ENCODE measurements around the gene PCGF3.
"Not testable (repeated sequence)": the region's sequence is repeated elsewhere in the genome, so short reads cannot be mapped to it uniquely, and the experiment has no call there.

PCGF3 gene

DNA sequence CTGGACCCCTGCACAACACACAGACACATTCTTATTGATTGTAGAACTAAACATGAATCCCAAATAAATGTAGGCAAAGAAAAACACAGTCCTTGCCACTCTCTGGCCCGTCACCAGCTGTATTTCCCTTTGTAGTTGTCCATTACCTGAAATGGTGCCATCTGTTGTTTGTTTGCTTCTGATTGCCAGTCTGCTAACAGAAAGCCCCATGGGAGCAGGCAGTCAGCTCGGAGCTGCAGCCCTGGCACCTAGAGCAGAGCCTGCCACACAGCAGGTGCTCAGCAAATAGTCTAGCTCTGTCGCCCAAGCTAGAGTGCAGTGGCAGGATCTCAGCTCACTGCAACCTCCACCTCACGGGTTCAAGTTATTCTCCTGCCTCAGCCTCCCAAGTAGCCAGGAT lies 91.4 kb downstream of the PCGF3 start:
- Histone ChIP-seq H3K4me3 (ENCODE audit: low read length in 2 of 2) (no peak overlapping the region), H3K4me1 (ENCODE audit: control insufficient read depth in 2 of 2, insufficient read depth in 2 of 2, low read length in 2 of 2) (peaks cover 7 to 13% of the 10 kb centered on the region in 2 donors), H3K9ac (ENCODE audit: low read depth in 1 of 2, low read length in 2 of 2) (no peak overlapping the region), H3K9me3 (ENCODE audit: control insufficient read depth in 2 of 2, low read length in 2 of 2) (no peaks in the 10 kb centered on the region), H3K27me3 (ENCODE audit: control insufficient read depth in 2 of 2, insufficient read depth in 2 of 2, low read length in 2 of 2) (peaks cover 28 to 31% of the 10 kb centered on the region in 2 donors), H3K27ac (ENCODE audit: low read depth in 2 of 2, low read length in 2 of 2) (no peak overlapping the region), H3K36me3 (ENCODE audit: control insufficient read depth in 2 of 2, insufficient read depth in 2 of 2, low read length in 2 of 2) (no peaks in the 10 kb centered on the region)

DNA sequence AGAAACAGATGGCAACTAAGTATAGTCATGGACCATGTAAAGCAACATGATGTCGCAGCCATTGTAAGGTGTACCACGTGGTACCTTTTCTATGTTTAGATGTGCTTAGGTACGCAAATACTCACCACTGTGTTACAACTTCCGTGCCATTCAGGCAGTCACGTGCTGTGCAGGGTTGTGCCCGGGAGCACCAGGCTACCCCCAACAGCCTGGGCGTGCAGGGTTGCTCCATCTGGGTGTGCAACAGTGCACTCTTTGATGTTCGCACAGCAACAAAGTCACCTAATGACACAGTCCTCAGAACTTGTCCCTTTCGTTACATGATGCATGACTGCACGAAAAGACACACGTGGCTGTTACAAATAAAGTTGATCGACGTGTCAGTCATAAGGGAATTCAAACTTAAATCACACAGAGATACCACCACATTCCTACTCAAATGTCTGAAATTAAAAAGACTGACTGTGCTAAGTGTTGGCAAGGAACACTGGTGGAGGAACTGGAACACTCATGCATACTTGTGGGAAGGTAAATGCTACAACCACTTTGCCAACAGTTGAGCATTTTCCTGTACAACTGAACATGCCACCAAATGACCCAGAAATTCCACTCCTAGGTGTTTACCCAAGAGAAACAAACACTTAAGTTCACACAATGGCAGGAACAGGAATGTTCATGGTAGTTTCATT lies 95.9 kb downstream of the PCGF3 start:
- H3K27ac ChIP-seq (ENCODE audit: low read depth in 2 of 2, low read length in 2 of 2) = no peak overlapping the region
- H3K4me1 ChIP-seq (ENCODE audit: control insufficient read depth in 2 of 2, insufficient read depth in 2 of 2, low read length in 2 of 2) = peaks cover 3 to 5% of the 10 kb centered on the region in 2 donors
- peaks cover 0 to 2% of the 10 kb centered on the region in 2 donors for H3K27me3 ChIP-seq (ENCODE audit: control insufficient read depth in 2 of 2, insufficient read depth in 2 of 2, low read length in 2 of 2)
- no peaks in the 10 kb centered on the region for H3K9me3 ChIP-seq (ENCODE audit: control insufficient read depth in 2 of 2, low read length in 2 of 2)
- H3K9ac ChIP-seq (ENCODE audit: low read depth in 1 of 2, low read length in 2 of 2) = no peak overlapping the region
- no peaks in the 10 kb centered on the region for H3K36me3 ChIP-seq (ENCODE audit: control insufficient read depth in 2 of 2, insufficient read depth in 2 of 2, low read length in 2 of 2)
- no peak overlapping the region for H3K4me3 ChIP-seq (ENCODE audit: low read length in 2 of 2)

DNA sequence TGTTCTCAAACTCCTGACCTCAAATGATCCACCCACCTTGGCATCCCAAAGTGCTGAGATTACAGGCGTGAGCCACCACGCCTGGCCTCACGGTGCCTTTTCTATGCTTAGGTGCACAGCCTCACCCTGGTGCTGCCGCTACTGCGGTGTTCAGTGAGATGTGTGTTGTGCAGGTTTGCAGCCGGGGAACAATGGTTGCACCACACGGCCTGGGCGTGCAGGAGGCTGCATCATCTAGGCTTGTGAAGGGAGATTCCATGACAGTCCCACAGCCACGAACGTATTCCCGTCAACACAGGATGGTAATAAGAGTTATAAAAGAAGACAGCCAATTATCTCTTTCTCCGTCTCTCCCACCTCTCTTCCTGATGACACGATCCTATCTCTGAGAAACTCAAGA lies 98.3 kb downstream of the PCGF3 start:
- H3K27ac ChIP-seq (ENCODE audit: low read depth in 2 of 2, low read length in 2 of 2) = no peak overlapping the region
- H3K9ac ChIP-seq (ENCODE audit: low read depth in 1 of 2, low read length in 2 of 2) = no peak overlapping the region
- H3K36me3 ChIP-seq (ENCODE audit: control insufficient read depth in 2 of 2, insufficient read depth in 2 of 2, low read length in 2 of 2) = no peaks in the 10 kb centered on the region
- H3K9me3 ChIP-seq (ENCODE audit: control insufficient read depth in 2 of 2, low read length in 2 of 2) = no peaks in the 10 kb centered on the region
- H3K4me3 ChIP-seq (ENCODE audit: low read length in 2 of 2) = no peak overlapping the region
- H3K4me1 ChIP-seq (ENCODE audit: control insufficient read depth in 2 of 2, insufficient read depth in 2 of 2, low read length in 2 of 2) = peaks cover 3 to 4% of the 10 kb centered on the region in 2 donors
- H3K27me3 ChIP-seq (ENCODE audit: control insufficient read depth in 2 of 2, insufficient read depth in 2 of 2, low read length in 2 of 2) = peaks cover 0 to 2% of the 10 kb centered on the region in 2 donors

DNA sequence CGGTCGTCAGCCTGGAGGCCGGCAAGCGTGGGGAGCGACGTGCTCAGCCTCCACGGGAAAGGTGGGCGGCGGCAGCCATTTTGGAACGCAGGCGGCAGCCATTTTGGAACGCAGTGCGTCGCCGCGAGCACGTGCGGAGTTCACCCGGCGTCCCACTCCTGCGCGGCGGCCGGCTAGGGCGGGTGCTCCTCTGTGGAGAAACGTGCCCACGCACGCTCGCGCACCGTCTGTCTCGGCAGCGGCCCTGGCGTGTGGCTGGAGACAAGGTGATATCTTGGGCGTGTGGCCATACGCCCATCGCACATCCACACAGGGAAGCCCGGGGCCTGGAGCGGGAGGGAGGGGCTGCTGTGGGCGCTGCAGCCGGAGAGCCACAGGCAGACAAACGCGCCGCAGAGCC lies 99.2 kb downstream of the PCGF3 start:
- no peaks in the 10 kb centered on the region for H3K4me1 ChIP-seq (ENCODE audit: control insufficient read depth in 2 of 2, insufficient read depth in 2 of 2, low read length in 2 of 2)
- no peaks in the 10 kb centered on the region for H3K36me3 ChIP-seq (ENCODE audit: control insufficient read depth in 2 of 2, insufficient read depth in 2 of 2, low read length in 2 of 2)
- peaks cover 0 to 2% of the 10 kb centered on the region in 2 donors for H3K27me3 ChIP-seq (ENCODE audit: control insufficient read depth in 2 of 2, insufficient read depth in 2 of 2, low read length in 2 of 2)

DNA sequence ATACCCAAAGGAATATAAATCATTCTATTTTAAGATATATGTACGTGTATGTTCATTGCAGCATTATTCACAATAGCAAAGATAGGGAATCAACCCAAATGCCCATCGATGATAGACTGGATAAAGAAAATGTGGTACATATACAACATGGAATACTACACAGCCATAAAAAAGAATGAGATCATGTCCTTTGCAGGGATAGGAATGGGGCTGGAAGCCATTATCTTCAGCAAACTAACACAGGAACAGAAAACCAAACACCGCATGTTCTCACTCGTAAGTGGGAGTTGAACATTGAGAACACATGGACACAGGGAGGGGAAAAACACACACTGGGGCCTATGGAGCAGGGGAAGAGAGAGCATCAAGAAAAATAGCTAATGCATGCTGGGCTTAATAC lies 101.3 kb downstream of the PCGF3 start:
- H3K36me3 ChIP-seq (ENCODE audit: control insufficient read depth in 2 of 2, insufficient read depth in 2 of 2, low read length in 2 of 2); H3K27ac ChIP-seq (ENCODE audit: low read depth in 2 of 2, low read length in 2 of 2); H3K27me3 ChIP-seq (ENCODE audit: control insufficient read depth in 2 of 2, insufficient read depth in 2 of 2, low read length in 2 of 2); H3K4me3 ChIP-seq (ENCODE audit: low read length in 2 of 2); H3K4me1 ChIP-seq (ENCODE audit: control insufficient read depth in 2 of 2, insufficient read depth in 2 of 2, low read length in 2 of 2); H3K9ac ChIP-seq (ENCODE audit: low read depth in 1 of 2, low read length in 2 of 2); H3K9me3 ChIP-seq (ENCODE audit: control insufficient read depth in 2 of 2, low read length in 2 of 2): not testable (repeated sequence)

More for the DNA sequence above, 99.2 kb downstream of the PCGF3 start:
- H3K4me3 ChIP-seq (ENCODE audit: low read length in 2 of 2) = no peak overlapping the region
- H3K9ac ChIP-seq (ENCODE audit: low read depth in 1 of 2, low read length in 2 of 2) = no peak overlapping the region
- no peaks in the 10 kb centered on the region for H3K9me3 ChIP-seq (ENCODE audit: control insufficient read depth in 2 of 2, low read length in 2 of 2)
- H3K27ac ChIP-seq (ENCODE audit: low read depth in 2 of 2, low read length in 2 of 2) = no peak overlapping the region

DNA sequence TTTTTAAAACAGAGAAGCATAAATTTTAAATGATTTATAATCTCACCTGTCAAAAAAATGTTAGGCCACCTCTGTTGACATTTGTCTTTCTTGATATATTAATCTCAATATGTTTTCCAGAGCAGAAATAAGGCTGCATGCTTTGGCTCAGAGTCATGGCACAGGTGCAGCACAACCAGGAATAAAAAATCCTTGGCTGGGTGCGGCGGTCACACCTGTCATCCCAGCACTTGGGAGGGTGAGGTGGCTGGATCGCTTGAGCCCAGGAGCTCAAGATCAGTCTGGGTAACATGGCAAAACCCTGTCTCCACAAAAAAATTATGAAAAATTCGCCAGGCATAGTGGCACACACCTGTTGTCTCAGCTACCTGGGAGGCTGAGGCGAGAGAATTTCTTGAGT lies 102.2 kb downstream of the PCGF3 start:
- Histone ChIP-seq H3K36me3 (ENCODE audit: control insufficient read depth in 2 of 2, insufficient read depth in 2 of 2, low read length in 2 of 2) (no peaks in the 10 kb centered on the region), H3K27ac (ENCODE audit: low read depth in 2 of 2, low read length in 2 of 2) (no peak overlapping the region), H3K9ac (ENCODE audit: low read depth in 1 of 2, low read length in 2 of 2) (no peak overlapping the region), H3K4me1 (ENCODE audit: control insufficient read depth in 2 of 2, insufficient read depth in 2 of 2, low read length in 2 of 2) (no peaks in the 10 kb centered on the region), H3K27me3 (ENCODE audit: control insufficient read depth in 2 of 2, insufficient read depth in 2 of 2, low read length in 2 of 2) (no peaks in the 10 kb centered on the region), H3K9me3 (ENCODE audit: control insufficient read depth in 2 of 2, low read length in 2 of 2) (no peaks in the 10 kb centered on the region), H3K4me3 (ENCODE audit: low read length in 2 of 2) (no peak overlapping the region)

DNA sequence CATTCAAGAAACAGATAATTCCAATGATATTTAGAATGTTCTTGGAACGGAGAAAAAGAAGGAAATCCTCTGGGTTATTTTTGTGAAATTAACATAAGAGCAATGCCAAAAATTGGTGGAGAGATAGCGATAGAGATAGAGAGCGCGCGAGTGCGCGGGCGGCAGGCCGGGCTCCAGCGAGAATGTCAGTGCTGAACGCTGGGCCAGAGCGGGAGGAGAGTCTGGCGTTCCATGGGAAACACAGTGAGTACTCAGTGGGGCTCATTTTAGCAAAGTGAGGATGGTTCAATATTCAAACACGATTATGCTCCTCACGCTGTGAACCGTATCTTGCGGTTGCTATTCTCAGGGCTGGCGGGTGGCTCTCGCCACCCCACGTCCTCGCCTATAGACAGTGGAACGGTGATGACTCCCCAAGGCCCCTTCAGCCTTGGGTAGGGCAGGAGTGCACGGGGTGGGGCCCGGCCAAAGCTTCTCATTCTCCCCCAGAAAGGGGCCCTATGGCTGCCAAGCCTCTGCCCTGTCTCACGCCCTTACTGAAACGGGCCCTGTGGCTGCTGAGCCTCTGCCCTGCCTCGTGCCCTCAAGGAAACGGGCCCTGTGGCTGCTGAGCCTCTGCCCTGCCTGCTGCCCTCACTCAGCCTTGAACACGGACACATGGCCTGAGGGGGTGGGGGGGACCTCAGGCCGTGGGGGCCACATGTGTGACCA lies 103.4 kb downstream of the PCGF3 start:
- Histone ChIP-seq H3K27ac (ENCODE audit: low read depth in 2 of 2, low read length in 2 of 2) (no peak overlapping the region), H3K36me3 (ENCODE audit: control insufficient read depth in 2 of 2, insufficient read depth in 2 of 2, low read length in 2 of 2) (no peaks in the 10 kb centered on the region), H3K4me1 (ENCODE audit: control insufficient read depth in 2 of 2, insufficient read depth in 2 of 2, low read length in 2 of 2) (no peaks in the 10 kb centered on the region), H3K4me3 (ENCODE audit: low read length in 2 of 2) (no peak overlapping the region), H3K9me3 (ENCODE audit: control insufficient read depth in 2 of 2, low read length in 2 of 2) (no peaks in the 10 kb centered on the region), H3K9ac (ENCODE audit: low read depth in 1 of 2, low read length in 2 of 2) (no peak overlapping the region), H3K27me3 (ENCODE audit: control insufficient read depth in 2 of 2, insufficient read depth in 2 of 2, low read length in 2 of 2) (peaks cover 0 to 3% of the 10 kb centered on the region in 2 donors)

DNA sequence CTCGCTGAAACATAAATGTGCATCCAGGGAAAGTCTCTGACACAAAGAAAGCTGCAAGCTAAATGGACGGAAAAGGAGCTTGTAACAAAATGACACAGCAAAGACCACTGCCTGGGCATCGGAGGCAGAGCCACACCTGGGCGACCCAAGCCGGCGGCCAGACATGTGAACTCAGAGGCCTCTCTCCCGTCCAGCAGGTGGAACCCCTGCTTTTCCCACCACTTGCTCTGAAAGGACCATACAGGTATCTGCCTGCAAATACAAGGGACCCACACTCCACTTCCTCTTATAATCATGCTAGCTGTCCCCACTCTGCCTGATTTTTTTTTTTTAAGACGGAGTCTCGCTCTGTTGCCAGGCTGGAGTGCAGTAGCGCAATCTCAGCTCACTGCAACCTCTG lies 108.3 kb downstream of the PCGF3 start:
- no peaks in the 10 kb centered on the region for H3K9me3 ChIP-seq (ENCODE audit: control insufficient read depth in 2 of 2, low read length in 2 of 2)
- H3K4me1 ChIP-seq (ENCODE audit: control insufficient read depth in 2 of 2, insufficient read depth in 2 of 2, low read length in 2 of 2) = peaks cover 5 to 6% of the 10 kb centered on the region in 2 donors
- peaks cover 0 to 3% of the 10 kb centered on the region in 2 donors for H3K27me3 ChIP-seq (ENCODE audit: control insufficient read depth in 2 of 2, insufficient read depth in 2 of 2, low read length in 2 of 2)
- H3K36me3 ChIP-seq (ENCODE audit: control insufficient read depth in 2 of 2, insufficient read depth in 2 of 2, low read length in 2 of 2) = no peaks in the 10 kb centered on the region
- no peak overlapping the region for H3K27ac ChIP-seq (ENCODE audit: low read depth in 2 of 2, low read length in 2 of 2)
- no peak overlapping the region for H3K4me3 ChIP-seq (ENCODE audit: low read length in 2 of 2)
- no peak overlapping the region for H3K9ac ChIP-seq (ENCODE audit: low read depth in 1 of 2, low read length in 2 of 2)

DNA sequence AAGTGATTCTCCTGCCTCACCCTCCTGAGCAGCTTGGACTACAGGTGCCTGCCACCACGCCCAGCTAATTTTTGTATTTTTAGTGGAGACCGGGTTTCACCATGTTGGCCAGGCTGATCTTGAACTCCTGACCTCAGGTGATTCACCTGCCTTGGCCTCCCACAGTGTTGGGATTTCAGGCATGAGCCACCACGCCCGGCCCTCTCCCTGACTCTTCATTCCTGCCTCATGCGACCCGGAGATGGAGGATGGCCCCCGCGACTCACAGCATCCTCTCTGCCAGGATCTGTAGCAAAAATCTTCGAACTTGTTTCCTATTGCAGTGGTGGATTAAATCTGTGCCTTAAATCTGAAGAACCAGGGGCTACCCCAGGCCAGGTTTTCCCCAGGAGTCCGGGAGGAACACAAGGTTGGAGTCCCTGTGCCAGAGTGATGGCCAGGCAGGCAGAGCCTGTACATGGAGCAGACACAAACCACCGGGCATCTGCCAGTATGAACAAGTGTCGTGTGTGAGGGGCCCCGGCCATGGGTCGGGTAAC lies 108.7 kb downstream of the PCGF3 start:
- no peaks in the 10 kb centered on the region for H3K9me3 ChIP-seq (ENCODE audit: control insufficient read depth in 2 of 2, low read length in 2 of 2)
- no peak overlapping the region for H3K4me3 ChIP-seq (ENCODE audit: low read length in 2 of 2)
- H3K27me3 ChIP-seq (ENCODE audit: control insufficient read depth in 2 of 2, insufficient read depth in 2 of 2, low read length in 2 of 2) = peaks cover 0 to 3% of the 10 kb centered on the region in 2 donors
- no peak overlapping the region for H3K9ac ChIP-seq (ENCODE audit: low read depth in 1 of 2, low read length in 2 of 2)
- no peak overlapping the region for H3K27ac ChIP-seq (ENCODE audit: low read depth in 2 of 2, low read length in 2 of 2)
- H3K4me1 ChIP-seq (ENCODE audit: control insufficient read depth in 2 of 2, insufficient read depth in 2 of 2, low read length in 2 of 2) = peaks cover 5 to 6% of the 10 kb centered on the region in 2 donors
- no peaks in the 10 kb centered on the region for H3K36me3 ChIP-seq (ENCODE audit: control insufficient read depth in 2 of 2, insufficient read depth in 2 of 2, low read length in 2 of 2)

DNA sequence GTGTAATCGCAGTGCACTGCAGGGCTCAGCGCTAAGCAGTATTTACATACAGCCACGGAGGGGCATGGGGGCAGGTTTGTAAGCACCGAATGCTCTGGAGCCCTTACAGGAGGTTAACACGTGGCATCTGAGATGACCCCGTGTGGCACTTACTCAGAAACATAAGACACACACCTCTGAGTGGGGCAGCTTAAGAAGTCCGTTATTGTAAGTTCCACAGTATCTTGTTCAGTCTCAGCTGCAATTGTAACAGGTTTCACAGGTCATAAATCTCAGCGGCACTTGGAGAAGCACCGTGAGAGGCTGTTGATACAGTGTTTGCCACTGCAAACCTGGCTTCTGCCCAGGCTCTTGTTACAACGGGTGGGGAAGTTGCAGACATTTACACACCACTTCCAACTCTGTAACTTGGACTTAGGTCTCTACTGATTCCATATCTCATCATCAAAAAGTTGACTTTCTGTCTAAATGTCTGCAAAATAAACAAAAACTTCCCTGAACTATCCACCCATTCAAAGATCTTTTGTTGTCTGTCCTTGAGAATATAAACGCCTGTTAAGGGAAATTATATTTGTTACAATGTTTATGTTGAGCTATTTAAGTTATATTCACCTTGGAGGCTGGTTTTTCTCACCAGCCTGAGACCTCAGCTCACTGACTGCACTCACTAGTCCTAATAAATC lies 110.0 kb downstream of the PCGF3 start:
- H3K27ac ChIP-seq (ENCODE audit: low read depth in 2 of 2, low read length in 2 of 2) = no peak overlapping the region
- H3K36me3 ChIP-seq (ENCODE audit: control insufficient read depth in 2 of 2, insufficient read depth in 2 of 2, low read length in 2 of 2) = no peaks in the 10 kb centered on the region
- peaks cover 5 to 6% of the 10 kb centered on the region in 2 donors for H3K4me1 ChIP-seq (ENCODE audit: control insufficient read depth in 2 of 2, insufficient read depth in 2 of 2, low read length in 2 of 2)
- no peak overlapping the region for H3K9ac ChIP-seq (ENCODE audit: low read depth in 1 of 2, low read length in 2 of 2)
- peaks cover 0 to 3% of the 10 kb centered on the region in 2 donors for H3K27me3 ChIP-seq (ENCODE audit: control insufficient read depth in 2 of 2, insufficient read depth in 2 of 2, low read length in 2 of 2)
- H3K9me3 ChIP-seq (ENCODE audit: control insufficient read depth in 2 of 2, low read length in 2 of 2) = no peaks in the 10 kb centered on the region
- H3K4me3 ChIP-seq (ENCODE audit: low read length in 2 of 2) = no peak overlapping the region
